ENCODE measurements around the gene ROPN1B. TPM values are rescaled to one million over a fixed set of nuclear protein-coding genes. Genes with fewer than 3 reads are reported as not detected.
"Not testable (repeated sequence)": the region's sequence is repeated elsewhere in the genome, so short reads cannot be mapped to it uniquely, and the experiment has no call there.

Gene ROPN1B
- polyA plus RNA-seq, 6 donors from 2014 or later, result 0.19 TPM; not detected in 5

DNA sequence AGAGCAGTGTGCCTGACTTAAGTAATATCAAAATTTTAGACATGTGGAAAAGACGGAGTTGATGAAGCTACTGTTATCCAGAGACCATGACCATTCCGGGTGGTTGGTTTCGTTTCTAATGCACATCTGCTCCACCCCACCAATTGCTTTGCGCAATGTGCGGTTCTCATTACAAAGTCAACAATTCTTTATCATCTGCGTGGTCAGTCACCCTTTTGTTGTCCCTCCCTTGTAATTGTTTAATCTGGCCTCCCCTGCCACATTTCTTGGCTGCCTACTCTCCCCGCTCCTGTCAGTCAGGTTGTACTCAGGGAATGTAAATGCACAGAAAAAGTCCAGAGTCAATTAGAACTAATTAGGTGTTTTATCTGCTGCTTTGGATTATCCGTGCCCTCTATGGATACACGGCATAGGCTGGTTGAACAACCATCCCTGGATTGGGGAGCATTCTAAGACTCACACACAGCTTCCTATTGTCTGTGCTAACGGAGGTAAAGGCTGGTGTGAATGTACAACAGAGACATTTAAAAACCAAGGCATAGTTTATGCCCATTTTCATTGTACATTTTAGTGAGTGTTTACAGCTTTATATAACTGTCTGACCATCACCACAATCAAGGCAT is 33.6 kb upstream of the ROPN1B start:
- not testable (repeated sequence) for H3K36me3 Mint-ChIP-seq; ATAC-seq (ENCODE audit: low read depth in 2 of 2); H3K9me3 Mint-ChIP-seq; H3K4me3 Mint-ChIP-seq; H3K4me1 Mint-ChIP-seq; H3K27ac Mint-ChIP-seq; DNase-seq
- H3K27me3 Mint-ChIP-seq, result peaks cover 9 to 16% (median 14%) of the 10 kb centered on the region in 3 donors

DNA sequence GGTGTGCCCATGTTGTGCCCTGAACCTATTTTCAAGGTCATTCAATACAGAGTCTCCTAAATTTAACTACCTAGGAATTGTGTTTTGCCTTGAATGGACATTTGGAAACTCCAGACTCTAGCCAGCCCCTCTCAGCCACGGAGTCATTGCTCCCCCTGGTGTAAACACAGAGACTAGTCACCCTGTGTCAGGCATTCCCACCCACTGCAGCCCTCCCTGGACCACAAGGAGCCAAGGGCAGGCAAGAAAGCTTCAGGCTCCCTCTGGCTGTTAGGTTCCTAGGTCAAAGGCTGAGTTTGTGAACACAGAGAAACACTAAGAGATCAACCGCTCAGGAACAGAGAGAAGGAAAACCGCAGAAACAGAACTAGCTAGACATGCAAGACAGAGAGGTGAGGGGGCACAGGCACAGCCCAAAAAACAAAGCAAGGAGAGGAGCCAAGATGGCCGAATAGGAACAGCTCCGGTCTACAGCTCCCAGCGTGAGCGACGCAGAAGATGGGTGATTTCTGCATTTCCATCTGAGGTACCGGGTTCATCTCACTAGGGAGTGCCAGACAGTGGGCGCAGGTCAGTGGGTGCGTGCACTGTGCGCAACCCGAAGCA is 32.7 kb upstream of the ROPN1B start:
- Mint-ChIP-seq H3K27ac (peak overlapping the region in 1 of 6 donors; percentile 71), H3K27me3 (peaks cover 9 to 16% (median 14%) of the 10 kb centered on the region in 3 donors)
- not testable (repeated sequence) for H3K4me1 Mint-ChIP-seq; ATAC-seq (ENCODE audit: low read depth in 2 of 2); H3K9me3 Mint-ChIP-seq; DNase-seq; H3K36me3 Mint-ChIP-seq; H3K4me3 Mint-ChIP-seq

DNA sequence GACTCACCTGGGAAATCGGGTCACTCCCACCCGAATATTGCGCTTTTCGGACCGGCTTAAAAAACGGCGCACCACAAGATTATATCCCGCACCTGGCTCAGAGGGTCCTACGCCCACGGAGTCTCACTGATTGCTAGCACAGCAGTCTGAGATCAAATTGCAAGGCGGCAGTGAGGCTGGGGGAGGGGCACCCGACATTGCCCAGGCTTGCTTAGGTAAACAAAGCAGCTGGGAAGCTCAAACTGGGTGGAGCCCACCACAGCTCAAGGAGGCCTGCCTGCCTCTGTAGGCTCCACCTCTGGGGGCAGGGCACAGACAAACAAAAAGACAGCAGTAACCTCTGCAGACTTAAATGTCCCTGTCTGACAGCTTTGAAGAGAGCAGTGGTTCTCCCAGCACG is 32.1 kb upstream of the ROPN1B start:
- H3K4me1 Mint-ChIP-seq; DNase-seq; ATAC-seq (ENCODE audit: low read depth in 2 of 2); H3K4me3 Mint-ChIP-seq; H3K27ac Mint-ChIP-seq; H3K36me3 Mint-ChIP-seq; H3K9me3 Mint-ChIP-seq: not testable (repeated sequence)
- H3K27me3 Mint-ChIP-seq, result peaks cover 9 to 16% (median 14%) of the 10 kb centered on the region in 3 donors

DNA sequence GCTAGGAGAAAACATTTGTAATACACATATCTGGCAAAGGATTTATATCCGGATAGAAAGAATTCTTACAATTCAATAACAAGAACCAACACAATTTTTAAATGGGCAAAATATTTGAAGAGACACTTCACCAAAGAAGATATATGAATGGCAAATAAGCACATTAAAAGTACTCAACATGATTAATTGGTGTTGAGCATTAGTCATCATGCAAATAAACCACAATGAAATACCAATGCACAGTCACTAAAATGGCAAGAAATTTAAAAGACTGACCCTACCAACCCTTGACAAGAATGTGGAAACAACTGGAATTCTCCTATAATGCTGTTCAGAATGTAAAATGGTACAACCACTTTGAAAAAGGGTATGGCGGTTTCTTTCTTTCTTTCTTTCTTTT is 21.2 kb upstream of the ROPN1B start:
- H3K27ac Mint-ChIP-seq; H3K4me1 Mint-ChIP-seq; H3K9me3 Mint-ChIP-seq; ATAC-seq (ENCODE audit: low read depth in 2 of 2); H3K4me3 Mint-ChIP-seq; H3K36me3 Mint-ChIP-seq; DNase-seq: not testable (repeated sequence)
- peaks cover 39 to 51% (median 40%) of the 10 kb centered on the region in 3 donors for H3K27me3 Mint-ChIP-seq

DNA sequence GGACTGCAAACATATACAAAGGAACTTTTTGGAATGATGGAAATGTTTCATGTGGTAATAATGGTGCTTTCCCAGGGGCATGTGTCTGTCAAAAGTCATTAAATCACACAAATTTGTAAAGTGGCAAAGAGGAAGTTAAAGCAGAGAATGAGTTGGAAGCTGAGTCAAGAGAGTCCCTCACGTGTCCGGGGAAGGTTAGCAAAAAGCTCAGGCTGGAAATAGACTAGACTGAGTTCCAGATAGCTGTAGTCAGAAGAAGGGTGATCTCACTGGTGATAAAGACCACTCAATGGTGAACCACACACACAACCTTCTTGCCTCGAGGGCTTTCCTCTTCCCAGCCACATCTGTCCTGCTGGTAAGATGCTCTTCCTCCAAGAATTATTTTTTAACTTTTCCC is 20.1 kb upstream of the ROPN1B start:
- H3K4me1 Mint-ChIP-seq, result not testable (repeated sequence)

DNA sequence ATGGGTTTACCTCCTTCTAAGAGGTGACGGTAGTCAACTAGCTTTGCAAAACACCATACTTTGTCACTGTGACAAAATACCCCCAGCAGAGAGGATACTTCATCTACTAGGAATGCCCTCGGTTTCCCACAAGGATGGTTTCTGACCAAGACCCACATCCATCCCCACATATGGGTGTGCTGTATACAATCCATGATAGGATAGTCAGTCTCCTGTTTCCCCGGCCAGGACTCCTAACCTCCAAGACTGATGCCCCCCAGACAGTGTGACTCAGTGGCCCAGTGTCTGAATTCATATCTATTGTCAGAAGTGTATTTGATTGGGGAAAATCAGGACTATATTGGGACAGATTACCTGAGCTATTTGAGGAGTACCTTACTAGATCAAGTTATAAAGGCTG is 17.8 kb upstream of the ROPN1B start:
- not testable (repeated sequence) for H3K4me3 Mint-ChIP-seq; H3K4me1 Mint-ChIP-seq; H3K9me3 Mint-ChIP-seq; DNase-seq; H3K36me3 Mint-ChIP-seq; H3K27ac Mint-ChIP-seq; ATAC-seq (ENCODE audit: low read depth in 2 of 2)
- H3K27me3 Mint-ChIP-seq, result peaks cover 37 to 43% (median 39%) of the 10 kb centered on the region in 3 donors

More for the DNA sequence above, 20.1 kb upstream of the ROPN1B start:
- H3K36me3 Mint-ChIP-seq; DNase-seq; H3K4me3 Mint-ChIP-seq; H3K27ac Mint-ChIP-seq; H3K9me3 Mint-ChIP-seq; ATAC-seq (ENCODE audit: low read depth in 2 of 2): not testable (repeated sequence)
- H3K27me3 Mint-ChIP-seq, result peaks cover 39 to 51% (median 46%) of the 10 kb centered on the region in 3 donors

DNA sequence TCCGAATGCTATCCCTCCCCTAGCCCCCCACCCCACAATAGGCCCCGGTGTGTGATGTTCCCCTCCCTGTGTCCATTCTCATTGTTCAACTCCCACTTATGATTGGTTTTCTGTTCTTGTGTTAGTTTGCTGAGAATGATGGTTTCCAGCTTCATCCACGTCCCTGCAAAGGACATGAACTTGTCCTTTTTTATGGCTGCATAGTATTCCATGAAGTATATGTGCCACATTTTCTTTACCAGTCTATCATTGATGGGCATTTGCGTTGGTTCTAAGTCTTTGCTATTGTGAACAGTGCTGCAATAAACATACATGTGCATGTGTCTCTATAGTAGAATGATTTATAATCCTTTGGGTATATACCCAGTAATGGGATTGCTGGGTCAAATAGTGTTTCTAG is 12.0 kb upstream of the ROPN1B start:
- not testable (repeated sequence) for H3K36me3 Mint-ChIP-seq; DNase-seq; H3K9me3 Mint-ChIP-seq; H3K27ac Mint-ChIP-seq; H3K4me3 Mint-ChIP-seq; H3K4me1 Mint-ChIP-seq; ATAC-seq (ENCODE audit: low read depth in 2 of 2)
- peaks cover 13 to 41% (median 18%) of the 10 kb centered on the region in 3 donors for H3K27me3 Mint-ChIP-seq

DNA sequence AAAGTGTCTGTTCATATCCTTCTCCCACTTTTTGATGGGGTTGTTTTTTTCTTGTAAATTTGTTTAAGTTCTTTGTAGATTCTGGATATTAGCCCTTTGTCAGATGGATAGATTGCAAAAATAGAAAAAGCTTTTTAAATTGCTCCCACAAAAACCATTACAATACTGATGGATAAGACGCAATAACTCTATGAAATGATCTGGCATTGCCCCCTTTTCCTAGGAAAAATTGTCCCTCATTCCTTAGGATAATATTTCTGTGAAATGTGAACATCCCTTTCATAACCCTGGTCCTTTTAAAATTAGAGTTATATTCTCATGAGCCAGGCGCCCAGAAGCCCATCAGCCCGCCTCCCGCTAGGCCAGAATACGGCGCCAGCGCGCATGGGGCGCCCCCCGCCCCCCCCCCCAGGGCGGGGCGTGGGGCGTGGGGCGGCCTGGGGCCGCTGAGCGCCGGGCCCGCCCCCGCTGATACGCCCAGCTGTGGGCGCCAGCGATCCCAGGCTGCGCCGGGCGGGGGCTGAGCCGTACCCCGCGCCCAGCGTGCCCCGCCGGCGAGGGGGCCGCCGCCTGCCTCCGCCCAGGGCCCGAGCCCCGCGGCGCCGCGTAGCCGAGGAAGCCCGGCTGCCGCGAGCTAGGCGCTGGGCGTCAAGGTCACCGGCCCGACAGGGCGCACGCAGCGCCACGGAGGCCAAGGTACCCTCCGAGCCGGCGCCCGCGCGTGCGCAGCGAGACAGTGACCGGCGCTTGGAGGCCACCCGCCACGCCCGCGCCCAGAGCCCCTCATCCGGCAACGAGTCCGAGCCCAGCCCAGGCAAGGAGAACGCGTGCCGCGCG is 11.1 kb upstream of the ROPN1B start:
- Mint-ChIP-seq H3K27ac (no peak overlapping the region), H3K36me3 (no peaks in the 10 kb centered on the region), H3K27me3 (peaks cover 13 to 41% (median 15%) of the 10 kb centered on the region in 3 donors), H3K9me3 (peaks cover 0 to 7% (median 0%) of the 10 kb centered on the region in 7 donors), H3K4me1 (no peaks in the 10 kb centered on the region), H3K4me3 (no peak overlapping the region)
- ATAC-seq (ENCODE audit: low read depth in 2 of 2) (peak in 1 of 2 donors; percentile 53), DNase-seq (no peak)

DNA sequence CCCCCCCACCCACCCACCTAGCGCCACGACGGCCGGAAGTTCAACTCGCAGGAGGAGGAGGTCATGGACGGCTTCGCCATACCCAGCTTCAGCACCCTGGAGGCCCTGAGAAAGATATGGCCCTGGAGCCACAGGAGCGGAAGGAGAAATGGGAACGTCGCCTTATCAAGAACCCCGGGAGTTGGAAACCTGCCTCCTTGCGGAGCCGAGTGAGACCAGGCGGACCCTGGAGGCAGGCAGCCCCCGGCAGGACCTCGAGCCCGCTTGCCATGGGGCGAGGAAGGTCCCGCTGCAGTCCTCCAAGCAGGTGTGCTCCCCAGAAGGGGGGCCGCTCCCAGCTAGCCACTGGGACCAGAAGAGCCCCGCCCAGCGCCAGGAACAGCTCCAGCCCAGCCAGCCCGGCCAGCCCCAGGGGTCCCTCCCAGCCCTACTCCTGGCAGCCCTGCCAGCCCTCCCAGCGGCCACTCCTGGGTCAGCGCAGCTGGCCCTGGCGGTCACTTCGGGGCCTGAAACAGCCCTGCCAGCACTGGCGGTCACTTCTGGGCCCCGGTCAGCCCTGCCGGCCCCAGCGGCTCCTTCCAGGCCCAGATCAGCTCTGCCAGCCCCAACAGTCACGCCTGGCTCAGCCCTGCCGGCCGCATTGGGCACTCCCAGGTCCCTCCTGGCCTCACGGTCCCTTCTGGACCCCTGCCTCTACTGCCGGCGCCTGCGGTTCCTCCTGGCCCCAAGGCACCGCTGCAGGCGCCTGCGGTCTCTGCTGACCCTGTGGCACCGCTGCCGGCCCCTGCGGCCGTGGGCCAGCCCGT is 10.3 kb upstream of the ROPN1B start:
- ATAC-seq (ENCODE audit: low read depth in 2 of 2) (no peak), DNase-seq (no peak)
- H3K36me3 Mint-ChIP-seq, result no peaks in the 10 kb centered on the region
- no peaks in the 10 kb centered on the region for H3K4me1 Mint-ChIP-seq
- H3K4me3 Mint-ChIP-seq, result no peak overlapping the region
- peaks cover 13 to 36% (median 15%) of the 10 kb centered on the region in 3 donors for H3K27me3 Mint-ChIP-seq
- peaks cover 0 to 7% (median 0%) of the 10 kb centered on the region in 7 donors for H3K9me3 Mint-ChIP-seq
- no peak overlapping the region for H3K27ac Mint-ChIP-seq

DNA sequence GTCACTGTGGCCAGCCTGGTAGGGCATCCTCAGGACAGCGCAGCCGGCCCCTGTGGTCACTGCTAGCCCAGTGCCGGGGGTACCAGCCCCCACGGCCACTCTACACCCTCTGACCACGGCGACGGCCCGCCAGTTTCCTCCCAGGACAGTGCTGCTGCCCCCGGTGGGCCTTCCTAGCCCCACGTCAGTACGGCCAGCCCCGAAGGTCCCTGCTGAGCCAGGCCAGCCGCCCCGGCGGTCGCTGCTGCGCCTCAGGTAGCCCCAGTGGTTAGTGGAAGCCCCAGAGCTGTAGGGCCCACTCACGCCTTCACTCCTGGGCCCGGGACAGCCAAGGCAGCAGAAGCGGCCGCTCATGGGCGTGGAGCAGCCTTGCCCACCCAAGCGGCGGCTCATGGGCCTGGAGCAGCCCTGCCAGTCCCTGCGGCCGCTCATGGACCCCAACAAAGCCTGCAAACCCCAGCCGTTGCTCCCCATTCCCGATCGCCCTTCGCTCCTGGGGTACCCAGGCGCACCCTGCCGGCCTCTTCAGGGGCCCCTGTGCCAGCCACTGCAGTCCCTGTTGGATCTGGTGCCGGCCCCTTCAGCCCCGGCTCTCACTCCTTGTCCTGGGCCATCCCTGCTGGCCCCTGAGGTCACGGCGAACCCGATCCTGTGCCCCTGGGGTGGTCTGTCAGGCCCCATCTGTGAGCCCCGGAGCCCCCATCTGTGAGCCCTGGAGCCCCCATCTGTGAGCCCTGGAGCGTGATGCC is 9.5 kb upstream of the ROPN1B start:
- H3K36me3 Mint-ChIP-seq, result no peaks in the 10 kb centered on the region
- ATAC-seq (ENCODE audit: low read depth in 2 of 2), result no peak

DNA sequence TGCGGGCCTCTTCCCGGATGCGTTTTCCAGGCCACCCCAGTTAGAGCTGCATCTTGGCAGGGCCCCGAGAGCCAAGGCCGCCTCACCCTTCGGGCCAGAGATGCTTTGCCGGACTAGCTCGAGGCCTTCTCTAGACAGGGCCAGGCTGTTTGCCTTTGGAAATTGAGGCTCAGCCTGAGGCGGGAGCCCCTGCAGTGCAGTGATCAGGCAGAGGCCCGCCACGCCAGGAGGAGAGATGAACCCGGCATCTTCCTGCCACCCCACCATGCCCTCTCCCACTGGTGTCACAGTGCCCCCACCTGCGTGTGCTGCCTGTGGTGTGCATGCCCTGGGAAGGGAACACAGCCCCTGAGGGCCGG is 8.9 kb upstream of the ROPN1B start:
- Mint-ChIP-seq H3K4me3 (no peak overlapping the region), H3K4me1 (no peaks in the 10 kb centered on the region), H3K27ac (no peak overlapping the region), H3K36me3 (no peaks in the 10 kb centered on the region), H3K27me3 (peaks cover 13 to 32% (median 16%) of the 10 kb centered on the region in 3 donors), H3K9me3 (peaks cover 0 to 7% (median 0%) of the 10 kb centered on the region in 7 donors)
- no peak for ATAC-seq (ENCODE audit: low read depth in 2 of 2)
- DNase-seq, result no peak

More for the DNA sequence above, 9.5 kb upstream of the ROPN1B start:
- Mint-ChIP-seq H3K27me3 (peaks cover 13 to 33% (median 18%) of the 10 kb centered on the region in 3 donors), H3K4me1 (no peaks in the 10 kb centered on the region), H3K27ac (no peak overlapping the region), H3K9me3 (peaks cover 0 to 7% (median 0%) of the 10 kb centered on the region in 7 donors), H3K4me3 (no peak overlapping the region)
- no peak for DNase-seq

DNA sequence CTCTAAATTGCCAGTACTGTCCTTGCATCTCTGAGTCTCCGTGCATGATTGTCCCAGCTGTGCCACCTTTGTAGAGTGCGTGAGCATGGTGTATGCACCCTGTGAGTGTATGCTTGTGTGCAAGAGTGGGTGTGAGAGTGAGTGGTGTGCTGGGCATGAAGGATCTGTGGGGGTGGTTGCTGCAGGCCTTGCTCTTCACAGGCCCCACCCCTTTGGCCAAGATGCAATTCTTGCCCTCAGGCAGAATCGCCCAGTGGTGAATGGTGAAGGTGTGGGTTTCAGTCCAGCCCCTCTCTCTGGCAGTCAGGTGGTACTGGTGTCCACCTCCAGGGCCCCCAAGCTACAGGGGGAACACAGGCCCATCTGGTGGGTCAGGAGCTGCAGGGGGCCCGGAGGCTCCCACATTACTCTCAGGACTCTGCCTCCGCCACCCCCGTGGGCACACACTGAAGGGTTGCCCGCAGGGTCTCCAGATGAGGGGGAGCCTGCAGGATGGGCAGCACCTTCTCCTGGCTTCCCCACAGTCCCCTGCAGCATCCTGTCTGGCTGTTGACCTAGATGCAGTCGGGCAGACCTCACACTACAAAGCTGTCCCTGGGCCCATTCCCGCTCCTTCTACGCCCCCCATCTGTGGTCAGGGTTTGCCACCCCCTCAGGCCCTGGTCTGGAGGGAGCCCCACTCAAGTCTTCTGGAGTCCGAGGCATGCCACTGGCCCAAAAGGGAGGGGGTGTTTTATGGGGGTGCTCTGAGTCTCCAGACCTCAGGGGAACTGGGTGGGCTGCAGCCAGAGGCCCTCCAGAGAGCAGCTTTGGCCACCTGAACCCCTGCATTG is 8.3 kb upstream of the ROPN1B start:
- DNase-seq (no peak), ATAC-seq (ENCODE audit: low read depth in 2 of 2) (no peak)
- H3K9me3 Mint-ChIP-seq, result peaks cover 0 to 7% (median 0%) of the 10 kb centered on the region in 7 donors
- no peak overlapping the region for H3K4me3 Mint-ChIP-seq
- H3K4me1 Mint-ChIP-seq, result no peaks in the 10 kb centered on the region
- no peaks in the 10 kb centered on the region for H3K36me3 Mint-ChIP-seq
- no peak overlapping the region for H3K27ac Mint-ChIP-seq
- H3K27me3 Mint-ChIP-seq, result peaks cover 13 to 28% (median 14%) of the 10 kb centered on the region in 3 donors
